T-helper 1 cell treated with Interleukin-12 subunit alpha and Interleukin-12 subunit beta and Interleukin-4 antibody, amounts not matched to agents 30 ng/mL and 1 ng/mL, for 36 hours (primary cell): Measurements from ENCODE around the gene ZCCHC12. TPM values are rescaled to one million over a fixed set of nuclear protein-coding genes. Genes with fewer than 3 reads are reported as not detected.

Experiments used
- intact Hi-C: fragments of 100-400 bp; cut with micrococcal nuclease; formaldehyde crosslinking; loops from one replicate; pipeline ENCODE4 v1.15.1; 2024
- total RNA-seq: library from RNA; stranded (reverse); gene quantifications from 2 replicates; pipeline ENCODE4 v1.2.3, GENCODE V29; 2022

ZCCHC12 gene
- total RNA-seq, 1 donor from 2014 or later: not detected

- intact Hi-C loops: no loop called here
These were observed 43.6 kb downstream of the ZCCHC12 start for GRCh38 chrX:118867251-118867650.

- intact Hi-C loops: no loop called here
These were observed 48.5 kb downstream of the ZCCHC12 start for GRCh38 chrX:118872102-118872566.

Other genes starting within 250 kb of the ZCCHC12 start
- 0.32 and 0.68 TPM in 2 replicates for gene IL13RA1, start 96.2 kb upstream of the ZCCHC12 start, total RNA-seq
- gene LONRF3, start 150.8 kb downstream of the ZCCHC12 start, total RNA-seq: 0.17 and 0.32 TPM in 2 replicates
- gene CT47C1, start 249.2 kb downstream of the ZCCHC12 start, total RNA-seq: not detected in 2 replicates